WERI-Rb-1 (cell line): Measurements from ENCODE around the gene MMP17.
A peak's percentile ranks its signal among the peaks of the same experiment; 100 is the strongest.

Experiments used
- DNase-seq: peaks from one replicate; pipeline ENCODE4 v3.0.0-alpha.2; 2020
- H3K27ac ChIP-seq: fragments of 250-450 bp; sonication (Bioruptor Pico); 2 replicates; pipeline ENCODE4 v1.5.1; 2020; ENCODE audit warnings: mild to moderate bottlenecking, moderate library complexity
- H3K27me3 ChIP-seq: fragments of 250-450 bp; sonication (Bioruptor Pico); 2 replicates; pipeline ENCODE4 v1.5.1; 2021; ENCODE audit warnings: mild to moderate bottlenecking, low read depth, moderate library complexity; ENCODE audit not compliant: insufficient read depth, severe bottlenecking
- H3K36me3 ChIP-seq: fragments of 250-450 bp; sonication (Bioruptor Pico); 2 replicates; pipeline ENCODE4 v1.5.1; 2020; ENCODE audit warnings: mild to moderate bottlenecking, moderate library complexity
- H3K4me3 ChIP-seq: 2 replicates; pipeline ENCODE4 v1.5.1; 2011; ENCODE audit warnings: low read depth, mild to moderate bottlenecking, control low read depth, low read length
- H3K9me3 ChIP-seq: fragments of 250-450 bp; sonication (Bioruptor Pico); 2 replicates; pipeline ENCODE4 v1.5.1; 2021; ENCODE audit warnings: mild to moderate bottlenecking, moderate library complexity; ENCODE audit not compliant: severe bottlenecking
- CTCF ChIP-seq: IDR thresholded peaks from 2 replicates; pipeline ENCODE4 v1.5.1; 2011; ENCODE audit warnings: low read depth, mild to moderate bottlenecking, control low read depth, inconsistent platforms, low read length

Gene MMP17

GRCh38 chr12:131829356-131829747 is 1.2 kb downstream of the MMP17 start:
- Histone ChIP-seq H3K9me3 (no peaks in the 10 kb centered on the region), H3K27me3 (no peaks in the 10 kb centered on the region), H3K4me3 (peak overlapping the region; percentile 52), H3K36me3 (no peaks in the 10 kb centered on the region), H3K27ac (no peak overlapping the region)
- no peak for DNase-seq
- TF ChIP-seq CTCF: no peak

- Histone ChIP-seq H3K36me3 (no peaks in the 10 kb centered on the region), H3K27me3 (no peaks in the 10 kb centered on the region), H3K4me3 (peak overlapping the region; percentile 52), H3K27ac (peak overlapping the region; percentile 88), H3K9me3 (no peaks in the 10 kb centered on the region)
- DNase-seq: no peak
- no peak for TF ChIP-seq CTCF
Observed at GRCh38 chr12:131829791-131830334, 1.7 kb downstream of the MMP17 start.

GRCh38 chr12:131830335-131830913 is 2.2 kb downstream of the MMP17 start:
- no peaks in the 10 kb centered on the region for H3K36me3 ChIP-seq
- H3K27me3 ChIP-seq: no peaks in the 10 kb centered on the region
- peak; percentile 85 for DNase-seq
- TF ChIP-seq CTCF: peak; percentile 73
- peak overlapping the region; percentile 88 for H3K27ac ChIP-seq
- H3K9me3 ChIP-seq: no peaks in the 10 kb centered on the region
- peak overlapping the region; percentile 52 for H3K4me3 ChIP-seq

GRCh38 chr12:131830914-131831571 is 2.9 kb downstream of the MMP17 start:
- H3K36me3 ChIP-seq: no peaks in the 10 kb centered on the region
- peak overlapping the region; percentile 88 for H3K27ac ChIP-seq
- peak overlapping the region; percentile 52 for H3K4me3 ChIP-seq
- H3K27me3 ChIP-seq: no peaks in the 10 kb centered on the region
- TF ChIP-seq CTCF: no peak
- no peaks in the 10 kb centered on the region for H3K9me3 ChIP-seq
- peak; percentile 84 for DNase-seq

GRCh38 chr12:131831635-131832041 is 3.4 kb downstream of the MMP17 start:
- peak overlapping the region; percentile 88 for H3K27ac ChIP-seq
- no peak for TF ChIP-seq CTCF
- no peaks in the 10 kb centered on the region for H3K36me3 ChIP-seq
- H3K9me3 ChIP-seq: no peaks in the 10 kb centered on the region
- no peaks in the 10 kb centered on the region for H3K27me3 ChIP-seq
- peak overlapping the region; percentile 52 for H3K4me3 ChIP-seq
- peak; percentile 61 for DNase-seq
